HG02678 (cell line): ENCODE data around the gene STUM.
"Not testable (repeated sequence)": the region's sequence is repeated elsewhere in the genome, so short reads cannot be mapped to it uniquely, and the experiment has no call there.

Experiments
- ATAC-seq: cut with Tn5 transposase; IDR thresholded peaks from one replicate; pipeline ENCODE4 v1.9.1; 2021; ENCODE audit warnings: mild to moderate bottlenecking, moderate library complexity; ENCODE audit not compliant: unreplicated experiment

STUM gene

DNA sequence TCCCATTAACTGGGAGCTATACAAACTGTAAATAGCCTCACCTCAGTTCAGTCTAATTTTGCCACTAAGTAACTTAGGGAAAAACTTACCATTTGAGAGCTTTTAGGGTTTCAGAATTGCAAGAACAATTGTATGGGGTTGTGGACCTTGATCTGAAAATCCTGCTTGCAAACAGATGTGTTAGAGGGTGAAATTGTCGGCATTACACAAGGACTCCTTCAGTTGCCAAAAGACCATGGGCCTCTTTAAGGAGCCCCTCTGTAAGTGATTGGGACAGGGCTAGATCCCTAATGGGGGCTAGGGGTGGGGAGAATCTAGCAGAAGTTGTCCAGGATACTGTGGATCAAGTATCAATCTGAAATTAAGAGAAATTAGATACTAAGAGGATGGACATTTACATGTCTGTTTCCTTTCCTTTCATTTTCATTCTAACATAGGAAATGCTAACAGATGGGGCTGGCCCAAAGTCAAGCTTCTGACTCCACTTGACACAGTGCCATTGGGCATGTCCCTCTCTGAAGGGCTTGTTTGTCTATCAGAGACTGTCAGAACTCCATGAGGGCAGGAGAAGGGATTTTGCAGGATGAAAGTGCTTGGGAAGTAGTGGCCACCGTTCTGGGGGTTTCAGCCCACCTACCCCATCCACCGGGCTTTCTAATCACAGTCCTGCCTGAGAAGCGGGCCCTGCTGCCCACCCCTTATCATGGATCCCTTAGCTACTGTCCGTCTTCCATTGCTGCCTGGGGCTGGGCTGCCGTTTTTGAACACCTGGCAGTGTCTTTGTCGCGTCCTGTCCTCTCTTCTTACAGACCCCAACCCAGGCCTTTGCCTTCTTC lies 54.7 kb downstream of the STUM start:
- ATAC-seq, result no peak

DNA sequence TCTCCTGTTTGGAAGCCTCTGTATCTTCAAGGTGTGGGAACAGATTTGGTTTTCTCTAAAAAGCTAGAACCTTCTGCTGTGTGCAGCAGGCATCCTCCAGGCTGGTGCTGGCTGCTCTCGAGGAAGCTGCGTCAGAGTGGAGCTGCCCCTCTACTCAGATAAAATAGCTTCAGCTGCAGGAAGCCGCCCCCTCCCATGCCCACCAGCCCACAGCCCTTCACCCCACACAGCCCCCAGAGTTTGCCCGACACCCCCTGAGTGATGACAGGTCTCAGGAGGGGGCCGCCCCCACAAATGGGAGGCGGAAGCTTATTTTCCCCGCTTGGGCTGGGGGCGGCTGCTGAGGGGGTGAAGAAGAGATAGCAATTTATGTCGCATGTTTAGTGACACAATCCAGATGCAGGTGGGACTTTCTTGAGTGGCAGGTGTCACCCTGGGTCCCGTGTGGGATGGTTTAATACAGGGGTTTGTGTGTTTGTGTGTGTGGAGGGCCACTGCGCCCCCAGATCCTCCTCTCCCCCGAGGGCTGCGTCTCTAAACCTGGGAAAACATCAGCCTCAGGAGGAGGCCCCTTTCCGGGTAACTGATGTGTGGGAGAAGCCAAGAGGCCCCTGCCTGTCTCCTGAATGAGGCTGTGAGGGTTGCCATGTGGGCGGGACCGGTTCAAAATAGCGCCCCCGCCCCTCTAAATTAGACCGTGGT lies 55.4 kb downstream of the STUM start:
- no peak for ATAC-seq

DNA sequence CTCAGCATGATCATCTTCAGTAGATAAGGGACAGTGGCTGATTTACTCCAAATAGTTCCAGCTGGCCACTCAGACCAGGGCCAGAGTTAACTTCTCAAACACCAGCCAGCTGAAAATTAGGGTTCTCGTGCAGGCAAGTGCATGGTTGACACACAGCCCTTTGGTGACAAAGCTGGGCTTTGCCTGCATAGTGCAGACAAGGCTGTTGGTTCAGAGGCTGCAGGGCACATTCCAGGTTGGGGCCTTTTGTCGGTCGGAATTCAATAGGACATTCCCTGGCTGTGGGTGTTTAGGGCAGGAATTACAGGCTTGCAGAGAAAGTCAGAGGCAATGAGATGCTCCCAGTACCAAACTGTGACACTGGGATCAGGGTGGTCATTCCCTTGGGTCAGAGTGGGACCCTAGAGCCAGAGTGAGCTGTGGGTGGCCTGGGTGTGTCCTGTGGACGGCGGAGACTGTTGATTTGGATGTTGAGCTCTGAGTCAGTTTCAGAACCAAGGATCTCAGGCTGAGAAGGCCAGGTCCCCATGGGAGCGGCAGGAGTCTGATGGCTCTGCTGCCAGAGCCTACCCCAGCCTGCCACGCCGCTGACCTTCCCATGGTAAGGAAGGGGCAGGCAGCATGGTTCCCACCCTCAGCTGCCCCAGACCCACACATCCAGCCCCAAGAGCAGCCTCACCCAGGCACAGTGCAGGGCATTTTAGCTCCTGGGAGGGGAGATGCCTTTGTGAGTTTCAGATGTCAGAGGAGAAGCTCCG lies 56.2 kb downstream of the STUM start:
- ATAC-seq, result no peak

DNA sequence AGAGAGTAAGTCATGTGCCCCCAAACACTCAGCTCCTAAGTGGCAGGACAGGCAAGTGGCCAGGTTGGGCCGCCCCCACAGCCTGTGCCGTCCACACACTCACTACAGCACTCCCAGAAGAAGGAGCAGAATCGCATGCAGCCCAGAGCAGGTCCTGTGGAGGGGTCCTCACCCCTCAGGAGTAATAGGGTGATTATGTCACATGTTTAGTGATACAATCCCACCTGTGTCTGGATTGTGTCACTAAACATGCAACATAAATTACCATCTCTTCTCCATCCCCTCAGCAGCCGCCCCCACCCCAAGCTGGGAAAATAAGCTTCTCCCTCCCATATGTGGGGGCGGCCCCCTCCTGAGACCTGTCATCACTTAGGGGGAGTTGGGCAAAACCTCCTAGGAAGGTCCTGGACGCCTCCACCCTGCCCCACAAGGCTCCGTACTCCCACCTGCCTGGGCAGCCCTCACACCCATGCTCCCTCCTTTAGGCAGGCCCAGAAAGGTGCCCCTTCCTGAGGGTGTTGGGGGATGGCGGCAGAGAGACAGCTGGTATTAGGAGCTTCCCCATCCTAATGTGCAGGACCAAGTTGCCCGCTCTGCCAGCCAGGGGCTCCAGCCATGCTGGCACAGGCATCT lies 56.9 kb downstream of the STUM start:
- ATAC-seq, result no peak

DNA sequence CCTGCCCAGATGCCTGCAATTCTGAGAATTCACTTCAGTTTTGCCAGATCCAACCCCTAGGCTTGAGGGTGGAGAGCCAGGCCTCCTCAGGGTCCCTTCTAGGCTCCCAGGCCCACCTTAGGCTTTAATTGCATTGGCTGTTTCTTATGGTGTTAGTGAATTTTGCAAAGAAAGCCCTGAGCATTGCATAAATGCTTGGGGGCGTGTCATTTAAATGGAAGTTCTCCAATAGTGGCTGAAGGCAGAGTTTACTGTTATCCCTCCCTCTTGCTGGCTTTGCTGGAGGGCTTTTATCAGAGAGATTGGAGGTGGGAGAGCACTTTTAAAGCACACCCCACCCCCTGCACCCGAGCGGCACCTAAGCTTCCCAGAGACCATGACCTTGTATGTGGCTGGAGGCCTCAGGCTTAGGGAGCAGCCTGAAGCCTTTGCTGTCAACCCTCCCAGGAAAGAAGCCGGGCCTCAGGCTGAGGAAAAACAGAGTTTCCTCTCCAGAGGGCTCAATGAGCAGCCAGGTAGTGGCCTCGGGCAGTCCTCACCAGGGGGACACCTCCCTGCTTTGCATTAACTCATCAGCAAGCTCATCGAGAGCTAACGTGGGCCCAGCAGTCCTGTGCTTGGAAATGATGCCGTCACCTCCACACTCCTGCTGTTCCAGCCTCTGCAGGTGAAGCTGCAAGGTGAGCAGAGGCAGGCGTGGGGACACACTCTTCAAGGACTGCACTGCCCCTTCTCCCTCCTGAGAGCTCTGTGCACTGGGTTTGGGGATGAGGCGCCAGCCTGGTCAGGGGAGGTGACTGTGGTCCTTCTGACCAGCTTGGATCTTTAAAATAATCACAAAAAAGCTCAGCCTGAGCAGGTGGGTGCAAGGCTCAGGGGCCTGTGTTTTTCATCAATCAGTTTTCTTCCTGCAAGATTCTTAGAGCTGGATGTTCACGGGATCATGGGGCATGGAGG lies 58.0 kb downstream of the STUM start:
- ATAC-seq, result no peak

DNA sequence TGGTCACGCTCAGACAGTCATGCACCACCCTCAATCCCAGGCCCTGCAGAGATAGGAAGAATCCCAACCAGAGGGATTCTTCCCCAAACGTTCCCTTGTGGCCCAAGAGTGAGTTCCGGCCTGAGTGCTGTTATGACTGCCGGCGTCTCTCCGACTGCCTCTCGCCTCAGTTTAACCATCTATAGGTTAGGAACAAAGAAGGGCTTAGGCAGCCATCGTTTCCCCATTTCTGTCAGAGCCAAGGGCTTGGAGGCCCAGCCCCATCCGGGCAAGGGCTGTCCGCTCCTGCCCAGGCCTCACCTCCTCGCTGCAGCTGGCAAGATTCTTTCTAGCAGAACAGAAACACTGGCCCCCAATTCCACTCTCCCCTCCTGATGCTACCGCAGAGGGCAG lies 58.7 kb downstream of the STUM start:
- ATAC-seq, result no peak

DNA sequence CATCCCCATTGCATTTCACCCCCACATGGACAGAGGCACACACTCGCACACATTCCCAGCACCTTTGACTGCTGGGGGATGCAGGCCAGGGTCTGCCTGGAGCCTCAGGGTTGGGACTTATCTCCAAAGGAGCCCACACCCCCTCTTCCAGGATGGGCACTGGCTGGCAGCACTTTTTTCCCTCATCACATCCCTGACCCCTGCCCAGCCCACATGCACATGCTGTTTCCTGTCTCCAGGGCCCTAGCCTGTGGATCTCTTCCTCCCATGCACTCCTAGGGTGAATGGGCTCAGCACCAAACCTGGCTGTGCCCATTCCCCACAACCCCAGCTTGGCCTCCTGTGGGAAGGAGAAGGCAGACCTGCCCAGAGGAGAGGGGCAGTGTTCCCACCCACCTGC lies 59.3 kb downstream of the STUM start:
- no peak for ATAC-seq

DNA sequence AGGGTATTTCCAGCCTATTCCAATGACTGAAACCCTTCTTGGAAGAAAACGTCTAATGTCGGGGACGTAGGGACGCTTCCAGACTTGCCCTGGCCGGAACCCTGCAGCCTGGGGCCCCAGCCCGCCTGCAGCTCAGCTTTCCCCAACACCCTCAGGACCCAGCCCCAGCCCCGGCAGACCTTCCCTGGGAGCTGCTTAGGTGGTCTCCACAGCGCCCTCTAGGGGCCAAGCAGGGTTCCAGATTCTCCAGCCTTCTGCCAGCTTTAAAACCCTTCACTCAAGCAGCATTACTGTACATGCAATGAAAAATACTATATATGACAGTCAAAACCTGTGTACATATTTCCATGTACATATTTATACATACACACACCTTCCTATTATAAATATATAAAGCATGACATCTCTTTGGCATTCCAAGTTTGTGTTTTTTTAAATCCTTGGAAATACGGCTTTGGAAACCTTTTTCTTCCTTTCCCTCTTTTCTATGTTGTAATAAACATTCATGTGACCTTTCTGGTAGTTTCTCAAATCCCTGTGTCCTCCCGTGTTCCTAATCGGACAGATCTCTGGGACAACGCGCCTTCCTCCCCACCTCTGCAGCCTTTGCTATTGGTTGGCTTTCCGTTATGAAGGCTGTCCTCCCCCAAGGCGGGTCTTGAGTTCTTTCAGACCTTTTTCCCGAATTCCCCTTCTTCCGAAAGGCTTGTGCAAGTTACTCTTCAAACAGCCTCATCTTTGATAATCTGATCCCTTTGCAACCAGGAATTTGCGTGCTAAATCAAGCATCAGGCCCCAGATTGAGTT lies 60.3 kb downstream of the STUM start:
- no peak for ATAC-seq

DNA sequence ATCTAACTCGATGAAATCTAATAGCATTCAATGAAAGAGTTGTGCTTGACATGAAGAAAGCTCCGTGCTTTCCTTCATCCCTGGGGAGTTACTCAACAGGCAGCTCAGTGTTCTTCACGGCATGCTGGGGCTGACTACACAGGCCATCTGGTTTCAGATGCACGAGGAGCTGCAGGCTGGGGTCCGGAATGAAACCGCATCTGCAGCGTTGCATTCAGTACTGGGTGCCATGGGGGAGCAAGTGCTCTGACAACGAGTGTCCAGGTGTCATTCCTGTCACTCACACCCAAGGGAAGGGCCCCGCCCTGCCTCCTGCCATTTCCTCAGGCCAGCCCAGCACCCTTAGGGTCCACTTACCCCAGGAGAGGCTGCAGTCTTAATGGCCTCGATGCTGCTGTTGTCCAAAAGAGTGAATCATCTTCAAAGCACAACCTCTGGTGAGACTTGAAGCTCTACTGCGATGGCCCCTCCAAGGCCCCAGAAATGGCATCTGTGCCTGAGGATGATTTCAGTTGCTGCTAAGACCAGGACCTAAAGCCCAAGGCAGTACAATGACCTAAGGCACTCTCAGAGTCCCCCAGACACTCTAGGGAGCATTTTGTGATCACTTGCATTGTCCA lies 61.4 kb downstream of the STUM start:
- no peak for ATAC-seq

DNA sequence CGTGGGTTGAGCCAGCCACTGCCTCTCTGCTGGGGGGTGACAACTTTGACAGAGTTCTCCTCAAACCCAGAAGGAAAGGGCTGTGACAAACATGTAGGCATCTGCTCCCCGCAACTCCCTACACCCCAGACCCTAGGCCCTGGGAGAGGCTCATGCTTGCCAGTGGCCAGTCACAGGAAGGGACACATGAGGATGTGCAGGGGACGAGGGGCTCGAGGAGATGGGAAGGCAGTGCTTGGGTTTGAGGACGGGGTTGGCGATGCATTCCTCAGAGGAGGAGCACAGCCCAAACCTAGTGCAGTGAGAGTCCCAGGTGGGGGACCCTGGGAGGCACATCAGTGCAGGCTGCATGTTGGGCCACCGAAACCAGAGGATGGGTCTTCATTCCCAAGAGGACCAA lies 62.1 kb downstream of the STUM start:
- no peak for ATAC-seq

DNA sequence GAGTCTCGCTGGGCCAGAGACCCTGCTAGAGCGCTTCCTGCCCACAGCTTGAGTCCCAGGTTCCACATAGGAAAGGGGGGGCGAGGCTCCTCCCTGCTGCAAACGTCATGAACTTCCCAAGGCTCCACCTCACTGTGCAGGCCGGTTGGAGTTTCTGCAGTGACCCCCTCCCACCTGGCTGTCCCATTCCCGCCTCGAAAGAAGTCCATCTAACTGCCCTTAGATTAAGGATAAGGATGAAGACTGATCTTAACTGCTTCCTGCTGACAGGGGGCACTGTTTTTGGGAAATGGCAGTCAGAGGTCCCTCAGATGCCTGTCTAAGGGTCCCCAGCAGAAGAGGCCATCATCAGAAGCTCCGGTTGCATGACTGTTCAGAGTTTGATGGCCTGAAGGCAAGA lies 62.7 kb downstream of the STUM start:
- no peak for ATAC-seq

DNA sequence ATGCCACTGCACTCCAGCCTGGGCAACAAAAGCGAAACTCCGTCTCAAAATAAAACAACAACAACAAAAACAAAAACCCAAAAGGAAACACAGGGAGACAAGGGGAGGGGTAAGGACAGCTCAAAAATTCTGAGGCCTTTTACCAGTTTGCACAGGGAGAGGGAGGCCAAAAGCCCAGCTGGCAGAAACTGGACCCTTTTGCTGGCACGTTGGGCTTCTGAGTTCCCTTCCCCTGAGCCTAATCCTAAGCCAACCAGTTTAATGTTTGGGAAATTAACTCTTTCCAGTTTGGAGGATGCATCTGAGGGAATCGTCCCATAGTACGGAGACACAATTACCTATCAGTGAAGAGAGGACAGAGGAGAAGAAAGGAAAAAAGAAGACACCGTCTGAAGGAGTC lies 63.4 kb downstream of the STUM start:
- not testable (repeated sequence) for ATAC-seq

DNA sequence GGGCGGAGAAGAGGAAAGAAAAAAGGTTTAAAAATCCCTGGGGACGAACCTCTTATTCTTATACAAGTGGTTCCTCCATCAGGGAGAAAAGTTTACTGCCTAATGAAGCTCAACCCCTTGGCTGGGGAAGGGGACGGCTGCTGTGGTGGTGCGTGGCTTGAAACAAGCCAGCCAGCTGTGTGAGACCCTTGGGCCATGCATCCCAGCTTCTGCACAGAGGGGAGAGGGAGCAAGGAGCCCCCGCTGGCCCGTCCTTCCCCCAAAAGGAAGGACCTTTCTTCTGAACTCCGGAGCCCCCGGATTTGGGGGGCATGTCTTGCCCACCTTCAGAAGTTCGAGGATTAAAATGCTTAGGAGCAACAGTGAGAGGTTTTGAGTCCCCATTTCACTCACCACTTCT lies 67.3 kb downstream of the STUM start:
- ATAC-seq, result no peak

DNA sequence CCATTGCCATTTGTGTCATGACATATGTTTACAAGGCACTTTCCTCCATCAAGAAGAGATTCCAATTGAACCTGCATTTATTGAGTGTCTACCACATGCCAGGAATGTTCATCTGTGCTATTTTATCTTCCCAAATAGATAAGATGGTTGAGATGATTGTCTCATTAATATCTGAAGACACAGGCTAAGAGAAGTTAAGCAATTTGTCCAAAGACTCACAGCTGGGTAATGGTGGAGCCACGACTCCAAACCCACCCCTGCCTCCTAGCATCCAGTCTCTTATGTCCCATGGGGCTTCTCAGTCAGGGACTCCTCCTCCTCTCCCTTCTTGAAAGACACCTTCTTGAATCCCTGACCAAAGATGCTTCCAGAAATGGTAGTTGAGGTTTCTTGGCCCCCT lies 68.1 kb downstream of the STUM start:
- no peak for ATAC-seq

DNA sequence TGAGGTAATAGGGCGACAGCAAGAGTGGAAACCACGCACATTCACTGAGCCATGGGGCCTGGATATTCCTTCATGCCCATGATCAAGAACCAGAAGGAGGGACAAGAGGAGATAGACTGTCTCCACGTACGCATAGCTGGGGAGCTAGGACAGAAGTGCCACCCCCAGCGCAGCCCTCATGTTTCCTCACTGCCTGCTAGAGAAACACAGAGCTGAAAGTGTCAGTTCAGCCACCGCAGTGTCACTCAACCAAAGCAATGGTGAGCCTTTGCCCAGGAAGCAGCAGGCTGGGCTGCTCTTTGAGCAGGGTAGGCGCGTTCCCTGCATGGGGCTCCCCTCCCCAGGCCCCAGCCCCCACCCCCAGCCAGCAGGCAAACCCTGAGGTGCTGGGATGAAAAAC lies 68.5 kb downstream of the STUM start:
- no peak for ATAC-seq

DNA sequence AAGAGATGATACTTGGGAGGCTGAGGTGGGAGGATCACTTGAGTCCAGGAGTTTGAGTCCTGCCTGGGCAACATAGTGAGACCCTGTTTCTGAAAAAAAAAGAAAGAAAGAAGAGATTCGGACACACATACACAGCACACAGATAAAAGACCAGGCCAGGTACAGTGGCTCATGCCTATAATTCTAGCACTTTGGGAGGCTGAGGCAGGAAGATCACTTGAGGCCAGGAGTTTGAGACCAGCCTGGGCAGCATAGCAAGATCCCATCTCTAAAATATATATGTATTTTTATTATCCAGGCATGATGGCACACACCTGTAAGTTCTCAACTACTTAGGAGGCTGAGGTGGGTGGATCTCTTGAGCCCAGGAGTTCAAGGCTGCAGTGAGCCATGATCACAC lies 69.2 kb downstream of the STUM start:
- not testable (repeated sequence) for ATAC-seq

DNA sequence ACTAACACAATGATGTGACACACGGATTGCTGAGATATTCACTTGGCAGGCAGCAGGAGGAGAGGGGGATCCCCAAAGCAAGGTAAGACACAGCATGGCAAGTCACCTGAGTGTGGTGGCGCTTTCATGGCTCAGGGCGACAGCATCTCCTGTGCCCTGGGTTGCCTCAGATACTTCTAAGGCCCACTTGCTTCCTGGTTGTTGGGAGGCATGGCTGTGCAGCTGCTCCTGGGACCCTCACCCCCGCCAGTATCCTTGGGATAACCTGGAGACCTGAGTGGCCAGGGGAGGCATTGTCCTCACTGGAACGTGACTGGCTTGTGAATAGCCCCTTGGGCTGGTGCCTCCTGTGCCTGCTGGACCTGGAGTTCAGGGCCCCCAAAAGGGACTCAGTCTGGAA lies 69.8 kb downstream of the STUM start:
- ATAC-seq, result no peak

DNA sequence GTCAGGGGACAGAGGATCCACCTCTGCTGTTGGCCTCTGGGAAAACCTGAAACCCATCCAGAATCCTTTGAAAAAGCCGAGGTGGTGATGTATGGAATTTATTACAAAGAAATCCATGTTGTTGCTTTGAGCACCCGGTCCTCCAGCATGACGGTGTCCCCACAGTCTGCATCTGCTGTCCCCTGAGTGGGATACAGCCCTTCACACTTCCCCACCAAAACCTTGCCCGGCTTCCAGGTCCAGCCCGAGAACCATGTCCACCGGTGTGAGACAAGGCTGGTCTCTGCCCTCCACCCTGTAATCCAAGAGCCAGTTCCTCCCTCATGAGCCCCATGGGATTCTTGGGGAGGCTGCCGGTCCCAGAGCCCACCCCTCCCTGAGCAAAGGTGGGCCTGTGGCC lies 70.5 kb downstream of the STUM start:
- ATAC-seq, result no peak

DNA sequence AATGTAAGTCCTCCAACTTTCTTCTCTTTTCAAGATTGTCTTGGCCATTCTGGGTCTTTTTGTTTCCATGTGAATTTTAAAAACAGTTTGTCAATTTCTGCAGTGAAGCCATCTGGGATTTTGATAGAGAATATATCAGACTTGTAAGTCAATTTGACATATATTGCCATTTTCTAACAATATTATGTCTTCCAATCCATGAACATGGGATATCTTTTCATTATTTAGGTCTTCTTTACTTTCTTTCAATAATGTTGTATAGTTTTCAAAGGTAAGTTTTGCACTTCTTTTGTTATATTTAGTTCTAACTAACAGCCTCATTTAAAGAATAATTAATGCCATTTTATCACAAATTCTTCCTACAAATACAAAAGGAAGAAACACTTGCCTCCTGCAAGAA lies 73.4 kb downstream of the STUM start:
- no peak for ATAC-seq
